HFFc6 (cell line): Measurements from ENCODE around the gene SPRYD3. TPM values are rescaled to one million over a fixed set of nuclear protein-coding genes. Genes with fewer than 3 reads are reported as not detected.
A peak's percentile ranks its signal among the peaks of the same experiment; 100 is the strongest.

Source experiments
- DNase-seq: peaks from one replicate; pipeline ENCODE4 v3.0.0-alpha.2; 2018
- H3K27ac Mint-ChIP-seq: 2 replicates; pipeline ENCODE4 v1.8.0; 2020; ENCODE audit warnings: mild to moderate bottlenecking, mixed read lengths
- H3K27me3 Mint-ChIP-seq: 2 replicates; pipeline ENCODE4 v1.8.0; 2021; ENCODE audit warnings: mild to moderate bottlenecking, moderate library complexity, mixed read lengths; ENCODE audit not compliant: insufficient read depth
- H3K36me3 Mint-ChIP-seq: 2 replicates; pipeline ENCODE4 v1.8.0; 2021; ENCODE audit warnings: low read depth, mixed read lengths
- H3K4me1 Mint-ChIP-seq: 2 replicates; pipeline ENCODE4 v1.8.0; 2020; ENCODE audit warnings: low read depth, mixed read lengths
- H3K4me3 Mint-ChIP-seq: 2 replicates; pipeline ENCODE4 v1.8.0; 2020; ENCODE audit warnings: mild to moderate bottlenecking, moderate library complexity, mixed read lengths
- H3K9me3 Mint-ChIP-seq: 2 replicates; pipeline ENCODE4 v1.8.0; 2020; ENCODE audit warnings: mild to moderate bottlenecking, mixed read lengths
- CTCF ChIP-seq: fragments of 200-600 bp; sonication (generic); IDR thresholded peaks from 2 replicates; pipeline ENCODE4 v1.5.0; 2021; ENCODE audit warnings: antibody characterized with exemption, mild to moderate bottlenecking
- total RNA-seq, 6 experiments: library from RNA; stranded (reverse); fragmentation: NEBNext Ultra II Directional; extraction: Animal tissue kit (Norgen Biotek cat#: 25700); gene quantifications; 2 replicates in 1 of 6; 3 replicates in 5 of 6; pipeline ENCODE4 v1.2.3, GENCODE V29; 2021

The SPRYD3 gene
- total RNA-seq, 6 experiments from 2014 or later, result 50.5 to 59.4 (median 54.9) TPM

- H3K27me3 Mint-ChIP-seq, result peaks cover 33% of the 10 kb centered on the region
- TF ChIP-seq CTCF, result peak; percentile 47
- H3K9me3 Mint-ChIP-seq, result no peaks in the 10 kb centered on the region
- peaks cover 39% of the 10 kb centered on the region for H3K4me1 Mint-ChIP-seq
- H3K27ac Mint-ChIP-seq, result peak overlapping the region; percentile 36
- H3K4me3 Mint-ChIP-seq, result no peak overlapping the region
- no peaks in the 10 kb centered on the region; the same call in 1 of the 2 replicates for H3K36me3 Mint-ChIP-seq
- DNase-seq, result no peak
Observed at GRCh38 chr12:53061404-53062010, 17.7 kb downstream of the SPRYD3 start.

DNA sequence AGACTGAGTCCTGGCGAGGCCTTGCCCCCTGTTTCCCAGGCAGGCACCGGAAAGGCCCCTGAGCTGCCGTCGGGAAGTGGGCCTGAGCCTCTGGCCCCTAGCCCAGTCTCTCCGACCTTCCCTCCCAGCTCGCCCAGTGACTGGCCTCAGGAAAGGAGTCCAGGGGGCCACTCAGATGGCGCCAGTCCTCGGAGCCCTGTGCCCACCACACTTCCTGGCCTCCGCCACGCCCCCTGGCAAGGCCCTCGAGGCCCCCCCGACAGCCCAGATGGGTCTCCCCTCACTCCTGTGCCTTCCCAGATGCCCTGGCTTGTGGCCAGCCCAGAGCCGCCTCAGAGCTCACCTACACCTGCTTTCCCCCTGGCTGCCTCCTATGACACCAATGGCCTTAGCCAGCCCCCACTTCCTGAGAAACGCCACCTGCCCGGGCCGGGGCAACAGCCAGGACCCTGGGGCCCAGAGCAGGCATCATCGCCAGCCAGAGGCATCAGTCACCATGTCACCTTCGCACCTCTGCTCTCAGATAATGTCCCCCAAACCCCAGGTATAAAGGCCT is 18.4 kb downstream of the SPRYD3 start:
- Mint-ChIP-seq H3K4me3 (no peak overlapping the region), H3K36me3 (no peaks in the 10 kb centered on the region; the same call in 1 of the 2 replicates), H3K27me3 (peaks cover 29% of the 10 kb centered on the region), H3K27ac (peak overlapping the region; percentile 36; the same call in 1 of the 2 replicates), H3K4me1 (peaks cover 36% of the 10 kb centered on the region), H3K9me3 (no peaks in the 10 kb centered on the region)
- TF ChIP-seq CTCF, result no peak
- no peak for DNase-seq

DNA sequence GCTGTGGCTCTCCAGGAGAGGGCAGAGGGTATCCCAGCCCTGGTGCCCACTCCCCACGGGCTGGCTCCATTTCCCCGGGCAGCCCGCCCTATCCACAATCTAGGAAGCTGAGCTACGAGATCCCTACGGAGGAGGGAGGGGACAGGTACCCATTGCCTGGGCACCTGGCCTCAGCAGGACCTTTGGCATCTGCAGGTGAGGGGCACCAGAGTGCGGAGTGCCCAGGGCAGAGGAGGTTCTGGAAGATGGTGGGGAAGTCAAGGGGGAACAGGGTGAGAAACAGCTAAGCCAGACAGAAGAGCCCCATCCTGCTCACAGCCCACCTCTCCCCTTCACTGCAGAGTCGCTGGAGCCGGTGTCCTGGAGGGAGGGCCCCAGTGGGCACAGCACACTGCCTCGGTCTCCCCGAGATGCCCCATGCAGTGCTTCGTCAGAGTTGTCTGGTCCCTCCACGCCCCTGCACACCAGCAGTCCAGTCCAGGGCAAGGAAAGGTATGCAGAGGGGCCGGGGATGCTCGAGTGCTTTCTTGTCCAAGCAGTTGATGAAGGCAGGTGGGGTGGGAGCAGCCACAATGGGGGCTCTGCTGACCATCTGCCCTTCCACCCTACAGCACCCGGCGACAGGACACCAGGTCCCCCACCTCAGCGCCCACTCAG is 19.0 kb downstream of the SPRYD3 start:
- Mint-ChIP-seq H3K9me3 (no peaks in the 10 kb centered on the region), H3K27me3 (peaks cover 31% of the 10 kb centered on the region), H3K4me3 (peak overlapping the region; percentile 46; the same call in 1 of the 2 replicates), H3K27ac (peak overlapping the region; percentile 11; the same call in 1 of the 2 replicates), H3K36me3 (peaks cover 4% of the 10 kb centered on the region), H3K4me1 (peaks cover 30% of the 10 kb centered on the region)
- no peak for TF ChIP-seq CTCF
- no peak for DNase-seq

DNA sequence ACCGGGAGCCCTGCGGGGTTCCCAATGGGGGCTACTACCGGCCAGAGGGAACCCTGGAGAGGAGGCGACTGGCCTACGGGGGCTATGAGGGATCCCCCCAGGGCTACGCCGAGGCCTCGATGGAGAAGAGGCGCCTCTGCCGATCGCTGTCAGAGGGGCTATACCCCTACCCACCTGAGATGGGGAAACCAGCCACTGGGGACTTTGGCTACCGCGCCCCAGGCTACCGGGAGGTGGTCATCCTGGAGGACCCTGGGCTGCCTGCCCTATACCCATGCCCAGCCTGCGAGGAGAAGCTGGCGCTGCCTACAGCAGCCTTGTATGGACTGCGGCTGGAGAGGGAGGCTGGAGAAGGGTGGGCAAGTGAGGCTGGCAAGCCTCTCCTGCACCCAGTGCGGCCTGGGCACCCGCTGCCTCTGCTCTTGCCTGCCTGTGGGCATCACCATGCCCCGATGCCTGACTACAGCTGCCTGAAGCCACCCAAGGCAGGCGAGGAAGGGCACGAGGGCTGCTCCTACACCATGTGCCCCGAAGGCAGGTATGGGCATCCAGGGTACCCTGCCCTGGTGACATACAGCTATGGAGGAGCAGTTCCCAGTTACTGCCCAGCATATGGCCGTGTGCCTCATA is 19.6 kb downstream of the SPRYD3 start:
- no peak for DNase-seq
- Mint-ChIP-seq H3K4me3 (peak overlapping the region; percentile 46; the same call in 1 of the 2 replicates), H3K9me3 (no peaks in the 10 kb centered on the region), H3K4me1 (peaks cover 24% of the 10 kb centered on the region), H3K36me3 (peaks cover 7% of the 10 kb centered on the region), H3K27ac (0 out of 2 replicates have a peak overlapping the region, but pooled peaks have one; percentile 11), H3K27me3 (peaks cover 31% of the 10 kb centered on the region)
- no peak for TF ChIP-seq CTCF

DNA sequence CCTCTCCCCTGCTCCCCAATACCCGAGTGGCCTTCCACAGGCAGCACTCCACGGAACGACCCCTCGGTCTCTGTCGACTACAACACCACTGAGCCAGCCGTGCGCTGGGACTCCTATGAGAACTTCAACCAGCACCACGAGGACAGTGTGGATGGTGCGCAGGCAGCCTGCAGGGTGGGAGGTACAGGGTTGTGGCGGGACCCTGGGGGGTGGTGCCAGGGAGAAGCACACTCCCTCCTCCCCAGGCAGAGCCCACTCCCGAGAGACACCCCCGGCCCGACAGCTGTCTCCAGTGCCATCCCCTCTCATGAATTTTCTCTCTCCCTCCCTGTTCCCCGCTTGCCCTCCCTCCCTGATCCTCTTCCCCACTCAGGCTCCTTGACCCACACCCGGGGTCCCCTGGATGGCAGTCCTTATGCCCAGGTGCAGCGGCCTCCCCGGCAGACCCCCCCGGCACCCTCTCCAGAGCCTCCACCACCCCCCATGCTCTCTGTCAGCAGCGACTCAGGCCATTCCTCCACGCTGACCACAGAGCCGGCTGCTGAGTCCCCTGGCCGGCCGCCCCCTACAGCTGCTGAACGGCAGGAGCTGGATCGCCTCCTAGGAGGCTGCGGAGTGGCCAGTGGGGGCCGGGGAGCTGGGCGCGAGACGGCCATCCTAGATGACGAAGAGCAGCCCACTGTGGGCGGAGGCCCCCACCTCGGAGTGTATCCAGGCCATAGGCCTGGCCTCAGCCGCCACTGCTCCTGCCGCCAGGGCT is 20.3 kb downstream of the SPRYD3 start:
- H3K36me3 Mint-ChIP-seq, result peaks cover 7% of the 10 kb centered on the region
- TF ChIP-seq CTCF, result no peak
- H3K4me1 Mint-ChIP-seq, result peaks cover 22% of the 10 kb centered on the region
- no peak overlapping the region for H3K4me3 Mint-ChIP-seq
- no peak for DNase-seq
- no peaks in the 10 kb centered on the region for H3K9me3 Mint-ChIP-seq
- no peak overlapping the region for H3K27ac Mint-ChIP-seq
- peaks cover 25% of the 10 kb centered on the region for H3K27me3 Mint-ChIP-seq
